ENCODE results near the gene PYGB.

PYGB gene

DNA sequence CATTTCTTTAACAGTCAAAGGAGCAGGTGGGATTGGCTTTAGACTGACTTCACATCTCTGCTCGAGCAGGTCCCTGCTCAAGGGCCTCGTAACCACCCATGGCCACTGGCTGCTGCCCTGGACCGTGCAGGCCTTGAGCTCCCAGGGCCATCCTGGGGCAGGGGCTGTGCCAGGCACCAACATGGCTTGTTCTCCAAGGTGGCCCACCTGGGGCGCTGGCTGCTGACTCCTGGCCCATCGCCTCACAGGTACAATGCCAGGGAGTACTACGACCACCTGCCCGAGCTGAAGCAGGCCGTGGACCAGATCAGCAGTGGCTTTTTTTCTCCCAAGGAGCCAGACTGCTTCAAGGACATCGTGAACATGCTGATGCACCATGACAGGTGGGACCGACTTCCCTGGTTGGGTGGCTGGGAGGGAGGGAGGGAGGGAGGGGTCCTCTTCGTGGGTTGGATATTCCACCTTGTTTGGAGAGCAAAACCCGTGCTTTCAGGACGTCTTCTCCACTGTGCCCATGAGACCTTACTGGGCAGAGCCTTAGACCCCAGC, 46.1 kb downstream of the PYGB start:
- DNase-seq (ENCODE audit: low read depth in 1 of 2, low spot score in 1 of 2) = no peak

- DNase-seq (ENCODE audit: low read depth in 1 of 2, low spot score in 1 of 2) = peak; percentile 22 to 52
These were observed 46.8 kb downstream of the PYGB start for GRCh38 chr20:25294459-25295385.

DNA sequence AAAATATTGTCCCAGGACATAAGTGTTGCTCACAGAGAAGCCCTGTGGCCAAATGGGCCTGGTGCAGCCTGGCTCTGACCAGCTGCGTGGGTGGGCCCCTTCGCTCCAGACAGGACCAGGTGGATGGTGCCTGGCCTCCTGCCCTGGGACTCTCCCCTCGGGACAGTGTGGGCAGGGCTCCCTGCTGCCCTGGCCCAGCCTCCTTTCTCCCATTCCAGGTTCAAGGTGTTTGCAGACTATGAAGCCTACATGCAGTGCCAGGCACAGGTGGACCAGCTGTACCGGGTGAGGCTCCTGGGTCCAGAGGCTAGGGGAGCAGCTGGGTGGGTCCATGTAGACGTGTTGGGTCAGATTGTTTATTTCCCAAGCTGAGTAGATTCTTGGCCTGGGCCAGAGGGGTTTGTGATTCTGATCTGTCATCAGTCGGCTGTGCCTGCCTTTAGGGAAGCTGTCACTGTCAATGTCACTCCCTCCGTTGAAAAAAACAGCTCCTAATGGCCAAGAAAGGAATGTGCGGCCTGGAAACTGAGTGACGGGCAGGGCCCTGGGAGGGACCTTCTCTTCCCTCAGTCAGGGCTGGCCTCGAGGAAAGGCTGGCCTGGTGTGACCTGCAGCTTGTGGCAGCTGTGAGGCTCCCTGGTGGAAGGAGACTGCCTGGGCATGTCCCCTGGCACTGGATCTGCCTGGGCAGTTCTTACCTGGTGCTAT, 47.7 kb downstream of the PYGB start:
- DNase-seq (ENCODE audit: low read depth in 1 of 2, low spot score in 1 of 2) = no peak

DNA sequence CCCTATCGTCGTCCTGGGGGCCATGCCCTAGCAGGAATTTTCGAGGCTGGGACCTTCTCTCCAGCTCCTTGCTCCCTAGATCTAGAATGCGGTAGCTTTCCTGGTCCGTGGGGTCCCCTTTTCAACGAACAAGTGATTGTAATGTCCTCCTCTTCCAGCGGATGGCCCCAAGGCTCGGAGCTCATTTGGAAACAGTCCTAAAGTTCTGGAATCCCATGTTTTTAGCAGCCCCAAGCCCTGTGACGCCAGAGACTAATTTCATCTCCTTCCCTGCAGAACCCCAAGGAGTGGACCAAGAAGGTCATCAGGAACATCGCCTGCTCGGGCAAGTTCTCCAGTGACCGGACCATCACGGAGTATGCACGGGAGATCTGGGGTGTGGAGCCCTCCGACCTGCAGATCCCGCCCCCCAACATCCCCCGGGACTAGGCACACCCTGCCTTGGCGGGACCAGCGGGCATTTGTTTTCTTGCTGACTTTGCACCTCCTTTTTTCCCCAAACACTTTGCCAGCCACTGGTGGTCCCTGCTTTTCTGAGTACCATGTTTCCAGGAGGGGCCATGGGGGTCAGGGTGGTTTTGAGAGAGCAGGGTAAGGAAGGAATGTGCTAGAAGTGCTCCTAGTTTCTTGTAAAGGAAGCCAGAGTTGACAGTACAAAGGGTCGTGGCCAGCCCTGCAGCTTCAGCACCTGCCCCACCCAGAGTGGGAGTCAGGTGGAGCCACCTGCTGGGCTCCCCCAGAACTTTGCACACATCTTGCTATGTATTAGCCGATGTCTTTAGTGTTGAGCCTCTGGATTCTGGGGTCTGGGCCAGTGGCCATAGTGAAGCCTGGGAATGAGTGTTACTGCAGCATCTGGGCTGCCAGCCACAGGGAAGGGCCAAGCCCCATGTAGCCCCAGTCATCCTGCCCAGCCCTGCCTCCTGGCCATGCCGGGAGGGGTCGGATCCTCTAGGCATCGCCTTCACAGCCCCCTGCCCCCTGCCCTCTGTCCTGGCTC, 48.5 kb downstream of the PYGB start:
- no peak for DNase-seq (ENCODE audit: low read depth in 1 of 2, low spot score in 1 of 2)

GRCh38 chr20:25297141-25297905, 49.4 kb downstream of the PYGB start:
- DNase-seq (ENCODE audit: low read depth in 1 of 2, low spot score in 1 of 2) = no peak

GRCh38 chr20:25299806-25300205, 51.9 kb downstream of the PYGB start:
- DNase-seq (ENCODE audit: low read depth in 1 of 2, low spot score in 1 of 2) = no peak

GRCh38 chr20:25300496-25301170, 52.7 kb downstream of the PYGB start:
- no peak for DNase-seq (ENCODE audit: low read depth in 1 of 2, low spot score in 1 of 2)

GRCh38 chr20:25301357-25301920, 53.6 kb downstream of the PYGB start:
- no peak for DNase-seq (ENCODE audit: low read depth in 1 of 2, low spot score in 1 of 2)

GRCh38 chr20:25302596-25302995, 54.7 kb downstream of the PYGB start:
- no peak for DNase-seq (ENCODE audit: low read depth in 1 of 2, low spot score in 1 of 2)

GRCh38 chr20:25303292-25304024, 55.6 kb downstream of the PYGB start:
- DNase-seq (ENCODE audit: low read depth in 1 of 2, low spot score in 1 of 2) = no peak

DNA sequence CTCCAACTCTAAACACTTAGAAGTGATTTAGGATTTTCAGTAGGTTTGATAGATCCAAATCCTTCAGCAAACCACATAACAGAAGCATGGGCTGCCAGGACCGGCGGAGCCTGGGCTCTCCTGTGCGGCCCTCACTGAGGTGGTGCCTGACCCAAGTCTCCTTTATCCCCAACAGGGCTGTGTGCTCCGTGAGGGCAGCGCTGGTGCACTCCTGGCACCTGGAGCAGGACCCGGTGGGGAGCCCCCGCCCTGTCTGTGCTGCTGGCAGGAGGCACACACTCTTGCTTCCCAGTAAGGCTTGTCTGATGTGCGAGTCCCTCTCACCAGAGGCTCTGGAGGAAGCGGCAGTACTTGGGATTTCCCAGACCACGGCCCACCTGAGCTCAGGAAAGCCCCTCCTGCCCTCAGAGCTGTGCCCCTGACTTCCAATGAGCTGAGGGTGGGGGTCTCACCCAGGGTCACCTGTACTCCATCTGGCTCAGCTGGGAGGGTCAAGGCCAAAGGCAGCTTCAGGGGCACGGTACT, 56.2 kb downstream of the PYGB start:
- DNase-seq (ENCODE audit: low read depth in 1 of 2, low spot score in 1 of 2) = no peak

- DNase-seq (ENCODE audit: low read depth in 1 of 2, low spot score in 1 of 2) = no peak
These were observed 59.4 kb downstream of the PYGB start for GRCh38 chr20:25306991-25307903.

GRCh38 chr20:25308083-25308491, 60.2 kb downstream of the PYGB start:
- DNase-seq (ENCODE audit: low read depth in 1 of 2, low spot score in 1 of 2) = no peak

- DNase-seq (ENCODE audit: low read depth in 1 of 2, low spot score in 1 of 2) = no peak
These were observed 60.9 kb downstream of the PYGB start for GRCh38 chr20:25308671-25309394.

GRCh38 chr20:25309395-25310267, 61.7 kb downstream of the PYGB start:
- no peak for DNase-seq (ENCODE audit: low read depth in 1 of 2, low spot score in 1 of 2)
